RPMI8226 (cell line): ENCODE results near the gene SLC25A48.
"Not testable (repeated sequence)": the region's sequence is repeated elsewhere in the genome, so short reads cannot be mapped to it uniquely, and the experiment has no call there.

Experiments used
- DNase-seq: peaks from one replicate; pipeline ENCODE4 v3.0.0-alpha.2; 2015

The SLC25A48 gene

GRCh38 chr5:135830876-135831275 is 3.6 kb upstream of the SLC25A48 start:
- DNase-seq: no peak

DNA sequence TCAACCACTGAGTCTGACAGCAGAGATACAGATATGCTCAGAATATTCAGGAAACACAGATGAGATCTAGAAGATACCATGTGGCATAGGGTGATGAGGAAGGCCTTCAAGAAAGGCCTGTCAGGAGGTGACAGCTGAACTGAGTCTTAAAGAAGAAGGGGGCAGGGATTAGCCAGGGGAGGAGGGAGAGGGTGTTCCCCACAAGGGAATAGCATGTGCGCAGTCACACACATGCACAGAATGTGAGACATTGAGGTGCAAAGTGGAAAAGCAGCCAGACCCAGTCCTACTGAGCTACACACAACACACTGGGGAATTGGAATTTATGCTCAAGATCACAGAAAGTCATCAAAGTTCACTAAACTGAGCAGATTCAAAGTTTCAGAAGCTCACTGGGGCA is 3.0 kb upstream of the SLC25A48 start:
- DNase-seq: no peak

DNA sequence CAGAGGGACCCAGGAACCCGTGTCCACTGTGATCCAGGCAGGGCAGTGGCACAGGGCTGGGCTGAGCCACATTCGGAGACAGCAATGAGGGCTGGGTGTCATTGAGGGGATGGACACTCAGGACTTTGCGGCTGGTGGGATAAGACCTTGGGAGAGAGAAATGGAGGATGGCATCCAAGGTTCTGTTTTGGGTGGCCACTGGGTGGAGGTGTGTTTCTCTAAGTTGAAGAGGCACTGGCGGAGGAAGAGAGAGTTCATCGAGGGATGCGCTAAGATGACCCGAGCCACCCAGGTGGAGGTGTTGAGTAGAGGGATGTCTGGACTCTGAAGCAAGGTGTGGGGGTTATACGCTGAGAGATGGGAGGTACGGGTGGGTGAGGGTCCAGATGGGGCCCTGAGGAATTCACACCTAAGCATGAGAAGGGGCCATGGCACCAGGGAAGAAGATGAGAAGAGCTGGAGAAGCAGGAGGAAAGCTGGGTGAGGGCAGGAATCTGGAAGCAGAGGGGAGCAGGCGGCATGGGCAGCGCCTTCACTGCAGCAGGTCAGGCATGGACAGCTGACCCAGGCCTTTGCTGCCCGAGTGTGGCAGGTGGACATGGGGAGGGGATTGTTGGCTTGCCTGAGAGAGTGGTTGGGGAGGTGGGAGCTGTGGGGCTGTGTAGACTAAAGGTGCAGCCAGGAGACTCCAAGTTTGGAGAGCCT is 2.5 kb upstream of the SLC25A48 start:
- DNase-seq: no peak

DNA sequence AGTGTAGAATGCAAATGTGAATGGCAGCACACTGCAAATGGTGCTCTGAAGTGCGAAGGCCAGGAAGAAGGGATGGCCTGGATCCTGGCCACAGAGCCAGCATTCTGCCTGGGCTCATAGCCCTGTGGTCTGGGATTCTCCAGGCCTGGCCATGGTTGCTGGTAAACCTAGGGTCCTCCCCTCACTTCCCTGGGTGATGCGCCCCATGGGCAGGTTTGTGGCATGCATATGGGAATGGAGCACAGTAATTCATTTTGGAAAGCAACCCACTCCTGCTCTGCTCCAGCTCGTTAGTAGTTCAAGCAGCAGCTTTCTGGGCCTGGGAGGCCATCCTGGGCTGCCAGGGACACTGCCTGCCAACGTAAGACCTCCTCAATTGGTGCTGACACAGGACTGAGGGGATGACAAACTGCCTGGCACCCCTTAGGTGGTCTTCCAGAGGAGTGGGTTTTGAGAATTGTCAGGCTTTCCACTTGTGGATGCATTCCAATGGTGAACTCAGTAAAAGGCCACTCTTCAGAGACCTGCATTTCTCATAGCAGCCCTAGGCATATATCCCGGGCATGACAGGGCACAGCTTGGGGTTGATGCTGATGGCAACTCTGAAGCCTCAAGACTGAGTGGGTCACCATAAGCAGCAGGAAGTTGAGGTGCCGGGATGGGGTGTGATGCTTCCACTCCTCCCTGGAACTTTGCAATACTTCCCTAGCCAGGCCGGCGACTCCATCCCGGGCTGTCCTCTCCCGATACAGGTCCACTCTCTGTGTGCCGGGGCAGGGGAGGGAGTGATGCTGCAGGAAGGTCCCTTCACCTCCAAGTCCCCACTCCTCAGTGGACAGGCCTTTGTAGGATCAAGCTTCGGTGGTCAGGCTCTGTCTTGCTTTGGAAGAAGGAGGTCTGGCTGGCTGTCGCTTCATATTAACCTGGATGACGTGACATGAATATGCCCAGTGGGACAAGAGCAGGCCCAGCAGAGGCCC is 1.2 kb upstream of the SLC25A48 start:
- no peak for DNase-seq

DNA sequence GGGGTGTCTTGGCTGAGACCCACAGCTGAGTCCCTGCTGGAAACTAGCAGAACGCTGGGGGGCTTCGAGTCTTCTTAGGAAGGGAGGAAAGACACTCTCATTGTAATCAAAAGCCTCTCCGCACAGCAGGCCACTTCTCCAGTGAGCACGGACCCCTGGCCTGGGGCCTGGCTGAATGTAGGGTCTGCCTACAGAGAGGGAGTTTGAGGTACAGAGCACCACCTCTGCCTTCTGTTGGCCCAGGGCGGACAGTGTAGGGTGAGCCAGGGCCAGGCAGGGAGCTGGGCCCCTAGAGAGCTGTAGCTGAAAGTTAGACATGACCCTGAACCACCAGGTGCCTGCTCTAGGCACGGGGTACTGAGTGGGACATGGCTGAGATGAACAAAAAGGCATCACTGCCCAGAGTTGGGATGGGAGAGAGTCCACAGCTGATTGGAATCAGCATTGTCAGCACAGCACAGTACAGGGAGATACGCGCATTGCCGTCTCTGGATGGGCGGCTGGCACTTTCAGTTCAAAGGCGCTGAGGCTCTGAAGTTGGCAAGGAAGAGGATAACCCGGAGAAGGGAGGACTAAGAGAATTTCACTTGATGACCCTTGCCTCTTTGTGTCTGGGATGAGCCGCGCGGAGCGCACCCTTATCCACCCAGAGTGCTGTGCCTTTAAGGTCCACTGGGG is 363 bp upstream of the SLC25A48 start:
- DNase-seq: no peak

- DNase-seq: no peak
These were observed 1.3 kb downstream of the SLC25A48 start for GRCh38 chr5:135835766-135836165.

GRCh38 chr5:135838395-135838794 is 3.9 kb downstream of the SLC25A48 start:
- DNase-seq: not testable (repeated sequence)

GRCh38 chr5:135839566-135839965 is 5.1 kb downstream of the SLC25A48 start:
- no peak for DNase-seq

DNA sequence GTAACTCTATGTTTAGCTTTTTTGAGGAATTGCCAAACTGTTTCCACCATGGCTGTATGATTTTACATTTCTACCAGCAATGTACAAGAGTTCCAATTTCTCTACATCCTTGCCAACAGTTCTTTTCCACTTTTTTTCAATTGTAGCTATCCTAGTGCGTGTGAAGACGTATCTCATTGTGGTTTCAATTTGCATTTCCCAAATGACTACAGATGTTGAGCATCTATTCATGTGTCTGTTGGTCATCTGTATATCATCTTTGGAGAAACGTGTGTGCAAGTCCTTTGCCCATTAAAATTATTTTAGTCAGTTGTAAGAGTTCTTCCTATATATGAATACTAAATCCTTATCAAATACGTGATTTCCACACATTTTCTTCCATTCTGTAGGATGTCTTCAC is 6.5 kb downstream of the SLC25A48 start:
- no peak for DNase-seq

- DNase-seq: no peak
These were observed 8.3 kb downstream of the SLC25A48 start for GRCh38 chr5:135842737-135843136.

DNA sequence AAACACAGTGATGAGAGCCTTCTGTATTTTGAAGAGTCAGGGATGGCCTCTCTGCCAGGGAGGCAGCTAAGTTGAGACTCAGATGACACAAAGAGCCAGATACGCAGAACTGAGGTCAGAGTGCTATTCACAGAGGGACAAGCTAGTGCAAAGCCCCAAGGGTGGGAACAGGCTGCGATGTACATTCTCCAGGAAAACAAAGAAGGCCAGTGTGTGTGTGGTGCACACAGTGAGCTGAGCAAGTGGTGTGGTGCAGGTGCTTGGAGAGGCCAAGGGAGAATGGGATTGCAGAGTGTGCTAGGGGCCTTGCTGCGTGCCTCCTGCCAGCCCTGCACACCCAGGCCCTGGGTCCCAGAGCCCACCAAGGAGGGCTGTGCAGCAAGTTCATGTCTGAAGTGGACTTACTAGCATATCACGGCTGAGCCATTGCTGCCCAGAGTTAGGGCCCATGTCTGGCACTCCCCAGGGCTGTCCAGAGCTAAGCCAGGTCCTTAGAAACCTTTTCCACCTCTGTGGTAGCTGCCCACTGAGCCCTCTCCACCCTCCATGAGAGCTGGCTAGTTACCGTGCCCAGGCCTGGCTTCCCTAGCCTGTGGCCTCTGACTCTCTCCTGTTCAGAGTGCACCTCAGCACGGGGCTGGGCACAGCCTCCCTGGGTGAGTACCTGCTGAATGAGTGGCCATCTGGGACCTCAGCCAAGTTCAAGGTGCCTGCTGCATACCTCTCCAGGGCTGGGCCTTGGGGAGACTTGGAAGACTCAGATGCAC is 9.3 kb downstream of the SLC25A48 start:
- DNase-seq: no peak

DNA sequence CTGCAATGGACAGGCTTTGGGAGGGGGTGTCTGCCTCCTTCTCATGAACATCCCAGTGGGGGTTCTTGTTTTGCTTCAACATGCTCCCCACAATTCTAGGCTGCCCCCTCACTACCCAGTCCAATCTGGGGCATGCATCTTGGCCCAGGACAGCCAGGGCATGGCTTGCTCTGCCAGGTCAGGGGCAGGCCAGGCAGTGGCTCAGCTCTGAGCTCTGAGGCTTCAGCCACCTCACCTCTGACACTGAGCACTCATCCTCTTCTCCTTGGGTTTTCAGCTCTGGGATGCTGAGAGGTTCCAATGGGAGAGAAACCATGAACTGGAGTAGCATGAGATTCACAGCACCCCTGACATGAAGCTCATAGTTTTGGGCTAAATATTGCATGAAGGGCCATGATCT is 11.8 kb downstream of the SLC25A48 start:
- DNase-seq: no peak

- DNase-seq: no peak
These were observed 13.5 kb downstream of the SLC25A48 start for GRCh38 chr5:135847976-135848375.

GRCh38 chr5:135850231-135850630 is 15.8 kb downstream of the SLC25A48 start:
- DNase-seq: no peak

GRCh38 chr5:135850671-135851070 is 16.2 kb downstream of the SLC25A48 start:
- DNase-seq: no peak

- DNase-seq: no peak
These were observed 16.9 kb downstream of the SLC25A48 start for GRCh38 chr5:135851186-135851914.

- DNase-seq: no peak
These were observed 17.7 kb downstream of the SLC25A48 start for GRCh38 chr5:135851915-135852845.

DNA sequence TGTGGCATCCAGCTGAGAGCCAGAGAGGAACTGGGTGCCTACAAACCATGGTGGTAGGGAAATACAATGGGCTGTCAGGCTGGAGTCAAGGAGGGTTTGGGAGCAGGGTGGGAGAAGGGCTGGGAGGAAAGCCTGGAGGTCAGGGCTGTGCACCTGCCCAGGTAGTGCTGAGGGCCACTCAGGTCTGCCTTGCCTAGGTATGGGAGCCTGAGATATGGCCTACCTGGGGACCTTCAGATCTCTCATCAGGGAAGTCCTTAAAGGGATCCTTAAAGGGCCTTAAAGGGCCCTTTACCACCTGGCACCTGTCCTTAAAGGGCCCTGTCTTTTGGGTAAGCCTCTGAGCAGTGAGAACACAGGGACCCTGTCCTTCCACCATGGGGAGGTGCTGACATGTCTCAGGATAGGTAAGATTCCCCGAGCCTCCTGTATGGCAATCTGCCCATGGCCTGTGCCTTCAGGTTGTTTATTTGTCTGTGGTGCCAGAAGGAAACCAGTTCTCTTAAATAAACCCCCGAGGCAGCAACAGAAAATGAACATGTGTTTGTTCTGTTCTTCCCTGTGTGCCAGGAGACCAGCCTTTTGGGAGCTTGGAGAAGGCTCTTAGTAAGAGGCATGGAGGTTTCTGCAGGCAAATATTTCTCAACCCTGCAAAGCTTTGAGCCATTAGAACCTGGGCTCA is 23.3 kb downstream of the SLC25A48 start:
- DNase-seq: no peak

- DNase-seq: not testable (repeated sequence)
These were observed 24.7 kb downstream of the SLC25A48 start for GRCh38 chr5:135859186-135859585.

DNA sequence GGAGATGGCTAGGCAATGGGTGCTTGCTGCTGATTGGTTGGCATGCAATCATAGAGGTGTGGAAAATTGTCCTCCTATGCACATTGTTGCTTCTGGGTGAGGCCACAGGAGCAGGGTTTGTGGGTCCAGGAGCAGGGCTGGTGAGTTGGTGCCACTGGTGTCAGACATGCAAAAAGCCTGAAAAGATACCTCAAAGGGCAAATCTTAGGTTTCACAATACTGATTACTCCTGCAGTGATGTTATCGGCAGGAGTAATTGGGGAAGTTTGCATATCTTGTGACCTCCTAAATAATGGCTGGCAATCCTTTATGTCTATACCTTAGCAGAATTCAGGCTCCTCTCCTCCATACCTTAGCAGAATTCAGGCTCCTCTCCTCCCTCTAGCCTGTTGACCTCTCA is 25.2 kb downstream of the SLC25A48 start:
- no peak for DNase-seq
